ENCODE measurements around the gene IL17RD. TPM values are rescaled to one million over a fixed set of nuclear protein-coding genes. Genes with fewer than 3 reads are reported as not detected.

The IL17RD gene
- total and polyA plus RNA-seq, 10 of the 15 experiments (the other 5 are each of a cell fraction or from before 2014, with no cell fraction given), result 0.01 to 0.08 (median 0.04) TPM; not detected in 3

DNA sequence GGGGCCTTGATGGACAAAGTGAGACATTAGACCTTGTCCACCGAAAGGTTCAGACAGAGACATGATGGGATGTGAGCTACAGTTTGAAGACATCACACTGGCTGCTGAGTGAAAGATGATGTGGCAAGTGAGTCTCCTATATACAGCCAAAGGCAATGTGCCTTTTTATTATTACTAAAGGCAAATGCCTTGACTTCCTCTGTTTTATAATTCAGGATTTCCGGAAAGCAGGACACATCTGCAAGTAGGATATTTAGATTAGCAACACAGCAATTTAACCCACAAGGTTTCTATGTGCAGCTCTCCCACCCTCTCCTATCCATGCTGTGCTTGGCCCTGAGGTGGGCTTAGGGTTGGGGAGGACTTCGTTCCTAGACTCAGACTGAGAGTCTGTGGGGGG lies 84.0 kb downstream of the IL17RD start:
- in situ Hi-C loops (cut with MboI), result no loop called here
- no peak for ATAC-seq
- no TSS peak for BruUV-seq (replicated peaks)

More for the DNA sequence above, 84.0 kb downstream of the IL17RD start:
- Histone ChIP-seq H2AFZ (ENCODE audit: control insufficient read depth, low read depth, low read length) (no peak overlapping the region), H3K79me2 (ENCODE audit: control insufficient read depth, insufficient read depth, low read length) (no peaks in the 10 kb centered on the region), H3K4me2 (ENCODE audit: control insufficient read depth, insufficient read depth) (no peak overlapping the region), H3K4me3 (no peak overlapping the region), H3K36me3 (ENCODE audit: control insufficient read depth in 2 of 2, insufficient read depth in 2 of 2, low read length in 1 of 2) (no peaks in the 10 kb centered on the region), H3K4me1 (ENCODE audit: control insufficient read depth, insufficient read depth, low read length) (no peaks in the 10 kb centered on the region), H3K27me3 (replicated peaks in 1 of 2; ENCODE audit: control insufficient read depth in 2 of 2, insufficient read depth in 2 of 2, low read length in 1 of 2) (peaks cover 3 to 16% of the 10 kb centered on the region in 2 experiments), H3K27ac (ENCODE audit: control insufficient read depth, insufficient read depth) (no peak overlapping the region), H3K9me3 (replicated peaks; ENCODE audit: control insufficient read depth, insufficient read depth, low read length) (no peaks in the 10 kb centered on the region), H4K20me1 (ENCODE audit: control insufficient read depth, insufficient read depth) (no peaks in the 10 kb centered on the region; the same call in 1 of the 2 replicates), H3K9ac (ENCODE audit: control insufficient read depth, insufficient read depth, low read length) (no peak overlapping the region)
- SMC1A ChIA-PET (ENCODE audit: uncharacterized antibody, unreplicated experiment), result no interaction called here
- POLR2A ChIA-PET, result interaction anchor here (0.7 kb wide), 1 partner anchor 1410 kb away, joined by 6 read pairs; no protein-coding TSS in a partner anchor
- CTCF ChIA-PET, result interaction anchor here (1.5 kb wide), 1 partner anchor 10 kb away, joined by 3 read pairs; no protein-coding TSS in a partner anchor
- RAD21 ChIA-PET (ENCODE audit: unreplicated experiment), result no interaction called here
- FAIRE-seq (no peak), DNase-seq (ENCODE audit: low read depth, low spot score) (no peak)
- intact Hi-C loops (cut with micrococcal nuclease; ENCODE audit: unreplicated experiment), result no loop called here
- 0% methylated on average over 3 of the region's 3 CpGs for WGBS (ENCODE audit: insufficient coverage, insufficient replicate concordance, low lambda C conversion rate, missing lambda C conversion rate)
- no peak for TF ChIP-seq SIN3A (IDR thresholded peaks at IDR 0.05; ENCODE audit: low read depth, low read length)
- TF ChIP-seq NR2C1 (IDR thresholded peaks at IDR 0.05), result no peak
- TF ChIP-seq REST (IDR thresholded peaks at IDR 0.05; ENCODE audit: low read depth, low read length), result no peak
- TF ChIP-seq RELA (IDR thresholded peaks at IDR 0.05; ENCODE audit: borderline replicate concordance, partially characterized antibody), result no peak
- TF ChIP-seq, protein P1, sequence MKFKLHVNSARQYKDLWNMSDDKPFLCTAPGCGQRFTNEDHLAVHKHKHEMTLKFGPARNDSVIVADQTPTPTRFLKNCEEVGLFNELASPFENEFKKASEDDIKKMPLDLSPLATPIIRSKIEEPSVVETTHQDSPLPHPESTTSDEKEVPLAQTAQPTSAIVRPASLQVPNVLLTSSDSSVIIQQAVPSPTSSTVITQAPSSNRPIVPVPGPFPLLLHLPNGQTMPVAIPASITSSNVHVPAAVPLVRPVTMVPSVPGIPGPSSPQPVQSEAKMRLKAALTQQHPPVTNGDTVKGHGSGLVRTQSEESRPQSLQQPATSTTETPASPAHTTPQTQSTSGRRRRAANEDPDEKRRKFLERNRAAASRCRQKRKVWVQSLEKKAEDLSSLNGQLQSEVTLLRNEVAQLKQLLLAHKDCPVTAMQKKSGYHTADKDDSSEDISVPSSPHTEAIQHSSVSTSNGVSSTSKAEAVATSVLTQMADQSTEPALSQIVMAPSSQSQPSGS (IDR thresholded peaks at IDR 0.05; ENCODE audit: low read length), result no peak
- TF ChIP-seq NR2C2 (IDR thresholded peaks at IDR 0.05; ENCODE audit: borderline replicate concordance, control insufficient read depth, insufficient read length, low read depth), result no peak
- no peak for TF ChIP-seq SMAD1 (IDR thresholded peaks at IDR 0.05; ENCODE audit: low read depth, partially characterized antibody)
- no peak for TF ChIP-seq PKNOX1 (IDR thresholded peaks at IDR 0.05)
- TF ChIP-seq, protein P2, sequence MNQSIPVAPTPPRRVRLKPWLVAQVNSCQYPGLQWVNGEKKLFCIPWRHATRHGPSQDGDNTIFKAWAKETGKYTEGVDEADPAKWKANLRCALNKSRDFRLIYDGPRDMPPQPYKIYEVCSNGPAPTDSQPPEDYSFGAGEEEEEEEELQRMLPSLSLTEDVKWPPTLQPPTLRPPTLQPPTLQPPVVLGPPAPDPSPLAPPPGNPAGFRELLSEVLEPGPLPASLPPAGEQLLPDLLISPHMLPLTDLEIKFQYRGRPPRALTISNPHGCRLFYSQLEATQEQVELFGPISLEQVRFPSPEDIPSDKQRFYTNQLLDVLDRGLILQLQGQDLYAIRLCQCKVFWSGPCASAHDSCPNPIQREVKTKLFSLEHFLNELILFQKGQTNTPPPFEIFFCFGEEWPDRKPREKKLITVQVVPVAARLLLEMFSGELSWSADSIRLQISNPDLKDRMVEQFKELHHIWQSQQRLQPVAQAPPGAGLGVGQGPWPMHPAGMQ (IDR thresholded peaks at IDR 0.05; ENCODE audit: borderline replicate concordance), result no peak
- TF ChIP-seq, protein P3, sequence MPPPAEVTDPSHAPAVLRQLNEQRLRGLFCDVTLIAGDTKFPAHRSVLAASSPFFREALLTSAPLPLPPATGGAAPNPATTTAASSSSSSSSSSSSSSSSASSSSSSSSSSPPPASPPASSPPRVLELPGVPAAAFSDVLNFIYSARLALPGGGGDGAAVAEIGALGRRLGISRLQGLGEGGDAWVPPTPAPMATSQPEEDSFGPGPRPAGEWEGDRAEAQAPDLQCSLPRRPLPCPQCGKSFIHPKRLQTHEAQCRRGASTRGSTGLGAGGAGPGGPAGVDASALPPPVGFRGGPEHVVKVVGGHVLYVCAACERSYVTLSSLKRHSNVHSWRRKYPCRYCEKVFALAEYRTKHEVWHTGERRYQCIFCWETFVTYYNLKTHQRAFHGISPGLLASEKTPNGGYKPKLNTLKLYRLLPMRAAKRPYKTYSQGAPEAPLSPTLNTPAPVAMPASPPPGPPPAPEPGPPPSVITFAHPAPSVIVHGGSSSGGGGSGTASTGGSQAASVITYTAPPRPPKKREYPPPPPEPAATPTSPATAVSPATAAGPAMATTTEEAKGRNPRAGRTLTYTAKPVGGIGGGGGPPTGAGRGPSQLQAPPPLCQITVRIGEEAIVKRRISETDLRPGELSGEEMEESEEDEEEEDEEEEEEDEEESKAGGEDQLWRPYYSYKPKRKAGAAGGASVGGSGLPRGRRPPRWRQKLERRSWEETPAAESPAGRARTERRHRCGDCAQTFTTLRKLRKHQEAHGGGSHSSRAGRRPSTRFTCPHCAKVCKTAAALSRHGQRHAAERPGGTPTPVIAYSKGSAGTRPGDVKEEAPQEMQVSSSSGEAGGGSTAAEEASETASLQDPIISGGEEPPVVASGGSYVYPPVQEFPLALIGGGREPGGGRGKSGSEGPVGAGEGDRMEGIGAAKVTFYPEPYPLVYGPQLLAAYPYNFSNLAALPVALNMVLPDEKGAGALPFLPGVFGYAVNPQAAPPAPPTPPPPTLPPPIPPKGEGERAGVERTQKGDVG (CRISPR knock-in tag; IDR thresholded peaks at IDR 0.05), result no peak
- no peak for TF ChIP-seq NFIC (IDR thresholded peaks at IDR 0.05; ENCODE audit: low read depth, low read length)

Measured in GM12878 (cell line).